Common myeloid progenitor, CD34-positive (primary cell): ENCODE results near the gene PET100.

Experiments
- CTCF ChIA-PET: fragments of 350-600 bp; sonication (Branson Sonifier 250); formaldehyde crosslinking; loops from one replicate; lab custom pipeline; 2021; ENCODE audit warnings: antibody characterized with exemption; lab: Charles Lee
- POLR2A ChIA-PET: fragments of 350-600 bp; sonication (Branson Sonifier 250); formaldehyde crosslinking; loops from one replicate; lab custom pipeline; 2021; ENCODE audit warnings: antibody characterized with exemption; lab: Charles Lee
- DNase-seq, 3 donors: peaks; one replicate each; pipeline versions ENCODE4 v3.0.0 to v3.0.0-alpha.2; 2013
- H3K27ac ChIP-seq, 2 experiments: 1 replicate in 1 of 2; 2 replicates in 1 of 2; pipeline ENCODE4 v1.7.0; 2013; ENCODE audit warnings: inconsistent platforms in 2 of 2, low read length in 2 of 2, mild to moderate bottlenecking in 2 of 2, low read depth in 1 of 2, moderate library complexity in 1 of 2; ENCODE audit not compliant: severe bottlenecking in 2 of 2, insufficient read depth in 1 of 2, poor library complexity in 1 of 2
- H3K27me3 ChIP-seq, 5 experiments: replicated peaks in 2 of 5; 1 replicate in 3 of 5; 2 replicates in 2 of 5; pipeline versions ENCODE4 v1.6.1 to v1.7.0; 2013; ENCODE audit warnings: low read length in 4 of 5, mild to moderate bottlenecking in 2 of 5, moderate library complexity in 2 of 5, inconsistent platforms in 1 of 5; ENCODE audit not compliant: insufficient read depth in 5 of 5, control insufficient read depth in 4 of 5
- H3K36me3 ChIP-seq, 4 experiments: 1 replicate in 2 of 4; 2 replicates in 2 of 4; pipeline versions ENCODE4 v1.6.1 to v1.7.0; 2013; ENCODE audit warnings: low read length in 3 of 4, control low read depth in 1 of 4, mild to moderate bottlenecking in 1 of 4; ENCODE audit not compliant: control insufficient read depth in 4 of 4, insufficient read depth in 4 of 4
- H3K4me1 ChIP-seq, 4 experiments: 1 replicate in 3 of 4; 2 replicates in 1 of 4; pipeline versions ENCODE4 v1.6.1 to v1.7.1; 2013; ENCODE audit warnings: low read length in 3 of 4, mild to moderate bottlenecking in 3 of 4, control low read depth in 1 of 4, inconsistent platforms in 1 of 4, moderate library complexity in 1 of 4; ENCODE audit not compliant: control insufficient read depth in 4 of 4, insufficient read depth in 4 of 4; ENCODE audit errors: control extremely low read depth in 1 of 4
- H3K4me3 ChIP-seq, 7 experiments: 1 replicate in 4 of 7; 2 replicates in 3 of 7; pipeline versions ENCODE4 v1.5.1 to v1.7.0; 2013; ENCODE audit warnings: mild to moderate bottlenecking in 7 of 7, low read length in 6 of 7, moderate library complexity in 6 of 7, inconsistent platforms in 2 of 7, low read depth in 2 of 7, control low read depth in 1 of 7; ENCODE audit not compliant: insufficient read depth in 4 of 7, control insufficient read depth in 1 of 7; ENCODE audit errors: extremely low read depth in 1 of 7
- H3K9me3 ChIP-seq, 5 experiments: 1 replicate in 4 of 5; 2 replicates in 1 of 5; pipeline versions ENCODE4 v1.6.1 to v1.7.1; 2013; ENCODE audit warnings: low read length in 4 of 5, mild to moderate bottlenecking in 2 of 5, inconsistent platforms in 1 of 5, low read depth in 1 of 5, moderate library complexity in 1 of 5; ENCODE audit not compliant: control insufficient read depth in 4 of 5, insufficient read depth in 2 of 5; ENCODE audit errors: control extremely low read depth in 1 of 5
- WGBS: methylation state at CpG from one replicate; pipeline ENCODE4 v1.1.5; 2013; ENCODE audit not compliant: insufficient coverage; 5-methylcytosine and 5-hydroxymethylcytosine counted together

Gene PET100

DNA sequence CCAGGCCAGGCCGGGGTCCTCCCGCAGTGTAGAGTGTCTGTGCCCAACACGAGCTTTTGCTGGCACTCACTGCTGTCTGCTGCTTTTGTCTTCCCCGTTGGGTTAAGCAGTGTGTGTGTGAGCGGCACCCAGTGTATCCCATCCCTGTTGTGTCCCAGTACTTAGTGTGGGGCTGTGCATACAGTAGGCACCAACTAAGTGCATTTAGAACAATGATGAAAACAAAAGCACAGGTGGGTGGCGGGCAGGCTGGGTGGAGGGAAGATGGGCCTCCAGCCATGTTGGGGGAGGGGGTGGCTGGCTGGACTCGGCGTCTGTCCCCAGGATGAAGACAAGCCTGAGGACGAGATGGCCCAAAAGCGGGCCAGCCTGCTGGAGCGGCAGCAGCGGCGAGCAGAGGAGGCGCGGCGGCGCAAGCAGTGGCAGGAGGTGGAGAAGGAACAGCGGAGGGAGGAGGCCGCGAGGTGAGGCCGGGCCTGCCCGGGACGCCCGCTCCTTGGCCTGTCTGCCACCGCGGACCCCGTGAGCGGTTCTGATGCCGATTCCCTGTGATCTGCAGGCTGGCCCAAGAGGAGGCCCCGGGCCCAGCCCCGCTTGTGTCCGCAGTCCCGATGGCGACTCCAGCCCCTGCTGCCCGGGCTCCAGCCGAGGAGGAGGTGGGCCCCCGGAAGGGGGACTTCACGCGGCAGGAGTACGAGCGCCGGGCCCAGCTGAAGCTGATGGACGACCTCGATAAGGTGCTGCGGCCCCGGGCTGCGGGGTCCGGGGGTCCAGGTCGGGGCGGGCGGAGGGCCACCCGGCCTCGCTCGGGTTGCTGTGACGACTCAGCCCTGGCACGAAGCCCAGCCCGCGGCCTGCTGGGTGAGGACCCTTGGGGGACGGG lies 14.5 kb upstream of the PET100 start:
- Histone ChIP-seq H3K36me3 (peaks cover 0 to 22% (median 9%) of the 10 kb centered on the region in 4 experiments), H3K27me3 (no peaks in the 10 kb centered on the region), H3K4me1 (no peaks in the 10 kb centered on the region), H3K9me3 (no peaks in the 10 kb centered on the region), H3K27ac (no peak overlapping the region), H3K4me3 (no peak overlapping the region)
- no peak for DNase-seq
- 94% methylated on average over 40 of the region's 59 CpGs for WGBS
- ChIA-PET POLR2A (no interaction called here), CTCF (no interaction called here)

- Histone ChIP-seq H3K36me3 (peaks cover 0 to 42% (median 23%) of the 10 kb centered on the region in 4 experiments), H3K4me3 (no peak overlapping the region), H3K9me3 (no peaks in the 10 kb centered on the region), H3K4me1 (no peaks in the 10 kb centered on the region), H3K27me3 (no peaks in the 10 kb centered on the region), H3K27ac (no peak overlapping the region)
- DNase-seq, result no peak
- ChIA-PET POLR2A (no interaction called here), CTCF (no interaction called here)
- WGBS, result 95% methylated on average over 6 of the region's 12 CpGs
Measured at GRCh38 chr19:7617172-7617571, 12.4 kb upstream of the PET100 start.

DNA sequence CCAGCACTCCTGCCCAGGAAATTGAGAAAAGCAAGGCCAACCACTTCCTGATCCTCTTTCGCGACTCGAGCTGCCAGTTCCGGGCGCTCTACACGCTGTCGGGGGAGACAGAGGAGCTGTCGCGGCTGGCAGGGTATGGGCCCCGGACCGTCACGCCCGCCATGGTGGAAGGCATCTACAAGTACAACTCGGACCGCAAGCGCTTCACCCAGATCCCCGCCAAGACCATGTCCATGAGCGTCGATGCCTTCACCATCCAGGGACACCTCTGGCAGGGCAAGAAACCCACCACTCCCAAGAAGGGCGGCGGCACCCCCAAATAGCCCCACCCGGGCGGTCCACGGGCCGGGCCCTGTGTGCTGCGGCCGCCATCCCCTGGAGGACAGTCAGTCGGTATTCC lies 11.9 kb upstream of the PET100 start:
- Histone ChIP-seq H3K9me3 (no peaks in the 10 kb centered on the region), H3K27ac (no peak overlapping the region), H3K4me1 (no peaks in the 10 kb centered on the region), H3K4me3 (no peak overlapping the region), H3K36me3 (peaks cover 3 to 48% (median 27%) of the 10 kb centered on the region in 4 experiments), H3K27me3 (no peaks in the 10 kb centered on the region)
- DNase-seq, result no peak
- POLR2A ChIA-PET, result no interaction called here
- 94% methylated on average over 25 of the region's 28 CpGs for WGBS
- CTCF ChIA-PET, result interaction anchor here (0.6 kb wide), 1 partner anchor 37 kb away, joined by 3 read pairs; no protein-coding TSS in a partner anchor

DNA sequence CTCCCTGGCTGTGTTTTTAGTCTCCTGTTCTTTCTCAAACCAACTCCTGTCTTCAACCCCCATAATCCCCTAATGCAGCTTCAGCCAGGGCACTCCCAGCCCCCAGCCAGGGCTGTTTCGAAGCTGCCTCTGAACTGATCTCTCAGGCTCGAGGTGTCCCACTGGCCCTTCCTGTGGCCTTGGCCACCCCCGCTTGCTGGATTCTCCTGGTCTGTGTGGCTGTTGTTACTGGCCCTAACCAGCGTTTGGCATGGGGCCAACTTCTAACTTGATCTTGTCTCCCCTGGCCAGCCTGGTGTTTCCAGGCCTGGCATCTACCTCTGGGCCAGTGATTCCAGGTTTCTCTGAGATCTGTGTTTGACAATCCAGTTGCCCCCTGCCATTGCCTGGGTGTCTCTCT lies 11.2 kb upstream of the PET100 start:
- H3K36me3 ChIP-seq, result peaks cover 7 to 54% (median 33%) of the 10 kb centered on the region in 4 experiments
- no peaks in the 10 kb centered on the region for H3K9me3 ChIP-seq
- H3K27me3 ChIP-seq, result no peaks in the 10 kb centered on the region
- ChIA-PET CTCF (interaction anchor here (0.6 kb wide), 1 partner anchor 36 kb away, joined by 3 read pairs; no protein-coding TSS in a partner anchor), POLR2A (interaction anchor here (0.6 kb wide), 1 partner anchor 14 kb away, joined by 3 read pairs; no protein-coding TSS in a partner anchor)
- no peak overlapping the region for H3K4me3 ChIP-seq
- no peak for DNase-seq
- WGBS, result 94% methylated on average over 4 of the region's 4 CpGs
- no peak overlapping the region for H3K27ac ChIP-seq
- no peaks in the 10 kb centered on the region for H3K4me1 ChIP-seq

DNA sequence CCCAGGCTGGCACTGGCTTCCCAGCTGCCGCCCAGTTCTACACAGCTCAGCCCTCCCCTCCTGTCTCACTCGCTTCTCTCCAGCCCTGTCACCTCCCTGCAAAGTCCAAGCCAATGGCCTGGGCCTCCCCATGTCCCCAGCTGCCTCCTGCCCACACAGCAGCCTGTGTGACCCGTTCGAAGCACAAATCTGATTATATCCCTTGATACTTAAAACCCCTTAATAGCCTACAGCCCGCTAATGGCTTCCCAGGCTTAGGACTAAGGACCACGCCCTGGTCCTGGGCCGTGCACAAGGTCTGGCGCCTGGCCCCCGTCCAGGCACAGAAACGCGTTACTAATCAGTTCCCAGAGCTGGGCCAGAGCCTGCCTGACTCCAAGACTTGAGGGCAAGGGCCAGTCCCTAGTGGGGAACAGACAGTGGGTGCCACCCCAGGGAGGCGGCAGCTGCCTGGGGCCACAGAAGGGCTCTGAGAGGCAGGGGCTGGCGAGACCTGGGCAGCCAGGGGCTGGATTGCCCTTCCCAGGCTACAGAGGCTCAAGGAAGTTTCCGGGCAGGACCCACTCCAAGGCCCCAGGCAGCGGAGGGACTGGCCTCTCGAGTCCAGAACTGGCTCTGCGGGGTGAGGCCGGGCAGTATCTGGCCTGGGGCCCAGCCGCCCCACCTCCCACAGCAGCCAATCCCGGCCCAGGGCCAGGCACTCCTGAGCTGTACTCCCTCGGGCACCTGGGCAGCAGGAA lies 10.7 kb upstream of the PET100 start:
- H3K27ac ChIP-seq, result no peak overlapping the region
- ChIA-PET CTCF (no interaction called here), POLR2A (interaction anchor here (0.6 kb wide), 1 partner anchor 14 kb away, joined by 3 read pairs; no protein-coding TSS in a partner anchor)
- H3K4me1 ChIP-seq, result no peaks in the 10 kb centered on the region
- no peak for DNase-seq
- 98% methylated on average over 15 of the region's 21 CpGs for WGBS
- H3K27me3 ChIP-seq, result no peaks in the 10 kb centered on the region
- peaks cover 7 to 59% (median 37%) of the 10 kb centered on the region in 4 experiments for H3K36me3 ChIP-seq
- H3K9me3 ChIP-seq, result no peaks in the 10 kb centered on the region
- H3K4me3 ChIP-seq, result no peak overlapping the region

GRCh38 chr19:7619671-7620441 lies 9.7 kb upstream of the PET100 start:
- Histone ChIP-seq H3K9me3 (no peaks in the 10 kb centered on the region), H3K36me3 (peaks cover 7 to 68% (median 42%) of the 10 kb centered on the region in 4 experiments), H3K4me3 (no peak overlapping the region), H3K27me3 (no peaks in the 10 kb centered on the region), H3K27ac (no peak overlapping the region), H3K4me1 (no peaks in the 10 kb centered on the region)
- DNase-seq, result no peak
- 98% methylated on average over 46 of the region's 48 CpGs for WGBS
- POLR2A ChIA-PET, result no interaction called here
- CTCF ChIA-PET, result no interaction called here
